Measurements from ENCODE around the gene ELMOD1.

GRCh38 chr11:107621081-107621480, 30.1 kb downstream of the ELMOD1 start:
- no peak for TF ChIP-seq CTCF (IDR thresholded peaks at IDR 0.05)
- TF ChIP-seq POLR2A (IDR thresholded peaks at IDR 0.05): no peak
